Liver (tissue), 9 donors: ENCODE results near the gene NRG3. TPM values are rescaled to one million over a fixed set of nuclear protein-coding genes. Genes with fewer than 3 reads are reported as not detected.

ENCODE experiments used
- DNase-seq: peaks from one replicate; pipeline ENCODE4 v3.0.0-alpha.2; 2017; ENCODE audit warnings: low spot score
- H3K27ac ChIP-seq, 2 donors: one replicate each; pipeline ENCODE4 v1.7.0; 2013; ENCODE audit warnings: inconsistent platforms in 2 of 2, low read length in 2 of 2, control low read depth in 1 of 2, low read depth in 1 of 2, mild to moderate bottlenecking in 1 of 2
- H3K27me3 ChIP-seq, 4 donors: one replicate each; pipeline versions ENCODE4 v1.6.1 to v1.7.0; 2013; ENCODE audit warnings: low read length in 3 of 4, inconsistent platforms in 1 of 4, mild to moderate bottlenecking in 1 of 4, moderate library complexity in 1 of 4; ENCODE audit not compliant: control insufficient read depth in 4 of 4, insufficient read depth in 4 of 4
- H3K36me3 ChIP-seq, 4 donors: one replicate each; pipeline versions ENCODE4 v1.6.1 to v1.7.0; 2013; ENCODE audit warnings: low read length in 3 of 4, mild to moderate bottlenecking in 3 of 4, low read depth in 1 of 4, moderate library complexity in 1 of 4; ENCODE audit not compliant: control insufficient read depth in 4 of 4, insufficient read depth in 3 of 4
- H3K4me1 ChIP-seq, 4 donors: one replicate each; pipeline versions ENCODE4 v1.6.1 to v1.7.0; 2013; ENCODE audit warnings: low read length in 3 of 4, mild to moderate bottlenecking in 3 of 4, moderate library complexity in 1 of 4; ENCODE audit not compliant: control insufficient read depth in 4 of 4, insufficient read depth in 4 of 4
- H3K4me3 ChIP-seq, 3 donors: one replicate each; pipeline versions ENCODE4 v1.6.1 to v1.7.0; 2013; ENCODE audit warnings: low read length in 3 of 3, control low read depth in 1 of 3, low read depth in 1 of 3, mild to moderate bottlenecking in 1 of 3
- H3K9ac ChIP-seq, 2 donors: one replicate each; pipeline ENCODE4 v1.7.0; 2013; ENCODE audit warnings: low read length in 2 of 2, mild to moderate bottlenecking in 2 of 2, moderate library complexity in 2 of 2, control low read depth in 1 of 2, low read depth in 1 of 2
- H3K9me3 ChIP-seq, 4 donors: one replicate each; pipeline versions ENCODE4 v1.6.1 to v1.7.0; 2013; ENCODE audit warnings: low read length in 3 of 4; ENCODE audit not compliant: control insufficient read depth in 4 of 4
- ATF3 ChIP-seq: IDR thresholded peaks from 2 replicates; pipeline ENCODE4 v1.6.1; 2016; ENCODE audit warnings: antibody characterized with exemption
- EGR1 ChIP-seq, 2 donors: IDR thresholded peaks; 2 replicates each; pipeline ENCODE4 v1.6.1; 2016 to 2018; ENCODE audit warnings: antibody characterized with exemption in 2 of 2, low read depth in 2 of 2
- FOXA1 ChIP-seq: IDR thresholded peaks from 2 replicates; pipeline ENCODE4 v1.6.1; 2016; ENCODE audit warnings: antibody characterized with exemption
- FOXA2 ChIP-seq: IDR thresholded peaks from 2 replicates; pipeline ENCODE4 v1.6.1; 2016; ENCODE audit warnings: antibody characterized with exemption
- GABPA ChIP-seq, 2 donors: IDR thresholded peaks in 1 of 2; conservative IDR thresholded peaks in 1 of 2; 2 replicates each; pipeline ENCODE4 v1.6.1; 2016; ENCODE audit warnings: antibody characterized with exemption in 2 of 2, mild to moderate bottlenecking in 1 of 2, moderate library complexity in 1 of 2
- JUND ChIP-seq, 2 donors: IDR thresholded peaks; 2 replicates each; pipeline ENCODE4 v1.6.1; 2016; ENCODE audit warnings: antibody characterized with exemption in 2 of 2
- NR2F2 ChIP-seq: IDR thresholded peaks from 2 replicates; pipeline ENCODE4 v1.6.1; 2016; ENCODE audit warnings: antibody characterized with exemption
- REST ChIP-seq: IDR thresholded peaks from 2 replicates; pipeline ENCODE4 v1.6.1; 2016; ENCODE audit warnings: antibody characterized with exemption, mild to moderate bottlenecking
- RXRA ChIP-seq, 2 donors: IDR thresholded peaks; 2 replicates each; pipeline ENCODE4 v1.6.1; 2017 to 2018; ENCODE audit warnings: antibody characterized with exemption in 2 of 2, mild to moderate bottlenecking in 1 of 2
- SP1 ChIP-seq: IDR thresholded peaks from 2 replicates; pipeline ENCODE4 v1.6.1; 2018; ENCODE audit warnings: antibody characterized with exemption, mild to moderate bottlenecking
- TAF1 ChIP-seq: conservative IDR thresholded peaks from 2 replicates; pipeline ENCODE4 v1.6.1; 2016; ENCODE audit warnings: antibody characterized with exemption, mild to moderate bottlenecking
- WGBS: extraction: QIAGEN DNeasy Blood & Tissue Kit; methylation state at CpG from one replicate; pipeline ENCODE4 v1.1.7; 2013; 5-methylcytosine and 5-hydroxymethylcytosine counted together
- polyA plus RNA-seq, 2 donors: library from polyadenylated mRNA; stranded (reverse) in 1 of 2; unstranded in 1 of 2; fragments of 200-250 nt in 1 of 2; fragments of >200 nt in 1 of 2; fragmentation: Nextera tagmentation in 1 of 2; extraction: Ambion mirVana in 1 of 2; gene quantifications; one replicate each; pipeline versions ENCODE4 v1.2.1 to v1.2.3, GENCODE V29; 2013 to 2015
- total RNA-seq, 2 donors: library from RNA; depleted of rRNA; stranded (reverse); fragments of >200 nt; gene quantifications; one replicate each; pipeline ENCODE4 v1.2.3, GENCODE V29; 2014
- TF ChIP-seq, protein P1 (sequence below): IDR thresholded peaks from 2 replicates; pipeline ENCODE4 v1.6.1; 2016; ENCODE audit warnings: antibody characterized with exemption
- TF ChIP-seq, protein P2 (sequence below): fragments of 150-350 bp; IDR thresholded peaks from 2 replicates; pipeline ENCODE4 v1.5.1; 2017; ENCODE audit warnings: improper control_type of control experiment, low read depth, low read length; ENCODE audit not compliant: missing input control
- donor health status: healthy.
- donor health status: healthy.
- donor health status: healthy.
- donor health status: healthy.
- donor health status: healthy.

The NRG3 gene
- total and polyA plus RNA-seq, 4 donors = 0.24 to 3.7 (median 0.38) TPM

- no peaks in the 10 kb centered on the region for H3K36me3 ChIP-seq
- no peak for DNase-seq
- H3K9ac ChIP-seq = no peak overlapping the region
- TF ChIP-seq RXRA (IDR thresholded peaks at IDR 0.05) (no peak), FOXA1 (no peak), TAF1 (no peak), FOXA2 (no peak)
- TF ChIP-seq, protein P1, sequence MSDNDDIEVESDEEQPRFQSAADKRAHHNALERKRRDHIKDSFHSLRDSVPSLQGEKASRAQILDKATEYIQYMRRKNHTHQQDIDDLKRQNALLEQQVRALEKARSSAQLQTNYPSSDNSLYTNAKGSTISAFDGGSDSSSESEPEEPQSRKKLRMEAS = no peak
- H3K27me3 ChIP-seq = no peaks in the 10 kb centered on the region
- no peak overlapping the region for H3K27ac ChIP-seq
- H3K9me3 ChIP-seq = no peaks in the 10 kb centered on the region
- 73% methylated on average over 6 of the region's 6 CpGs for WGBS
- no peaks in the 10 kb centered on the region for H3K4me1 ChIP-seq
- H3K4me3 ChIP-seq = no peak overlapping the region
Observed at GRCh38 chr10:82866424-82867020, 991.5 kb downstream of the NRG3 start.

DNA sequence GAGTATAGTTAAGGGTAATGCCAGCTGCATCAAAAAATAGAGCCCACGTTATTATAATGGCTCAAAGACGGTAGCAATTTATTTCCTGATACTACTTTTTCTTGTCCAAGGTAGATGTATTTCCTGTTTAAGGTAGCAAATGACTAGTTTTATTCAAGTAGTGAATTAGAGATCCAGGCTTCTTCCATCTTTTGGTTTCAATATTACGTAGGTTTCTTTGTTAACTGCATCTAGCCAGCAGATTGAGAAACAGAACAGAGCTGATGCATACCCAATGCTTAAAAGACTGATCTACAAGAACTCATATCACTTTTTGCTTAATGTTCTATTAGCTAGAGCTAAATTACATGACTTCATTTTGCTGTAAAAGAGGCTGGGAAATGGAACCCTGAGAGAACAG, 992.1 kb downstream of the NRG3 start:
- Histone ChIP-seq H3K27me3 (no peaks in the 10 kb centered on the region), H3K9ac (no peak overlapping the region), H3K4me3 (no peak overlapping the region), H3K4me1 (no peaks in the 10 kb centered on the region), H3K36me3 (no peaks in the 10 kb centered on the region), H3K27ac (no peak overlapping the region), H3K9me3 (no peaks in the 10 kb centered on the region)
- TF ChIP-seq FOXA2 = no peak
- TF ChIP-seq, protein P2, sequence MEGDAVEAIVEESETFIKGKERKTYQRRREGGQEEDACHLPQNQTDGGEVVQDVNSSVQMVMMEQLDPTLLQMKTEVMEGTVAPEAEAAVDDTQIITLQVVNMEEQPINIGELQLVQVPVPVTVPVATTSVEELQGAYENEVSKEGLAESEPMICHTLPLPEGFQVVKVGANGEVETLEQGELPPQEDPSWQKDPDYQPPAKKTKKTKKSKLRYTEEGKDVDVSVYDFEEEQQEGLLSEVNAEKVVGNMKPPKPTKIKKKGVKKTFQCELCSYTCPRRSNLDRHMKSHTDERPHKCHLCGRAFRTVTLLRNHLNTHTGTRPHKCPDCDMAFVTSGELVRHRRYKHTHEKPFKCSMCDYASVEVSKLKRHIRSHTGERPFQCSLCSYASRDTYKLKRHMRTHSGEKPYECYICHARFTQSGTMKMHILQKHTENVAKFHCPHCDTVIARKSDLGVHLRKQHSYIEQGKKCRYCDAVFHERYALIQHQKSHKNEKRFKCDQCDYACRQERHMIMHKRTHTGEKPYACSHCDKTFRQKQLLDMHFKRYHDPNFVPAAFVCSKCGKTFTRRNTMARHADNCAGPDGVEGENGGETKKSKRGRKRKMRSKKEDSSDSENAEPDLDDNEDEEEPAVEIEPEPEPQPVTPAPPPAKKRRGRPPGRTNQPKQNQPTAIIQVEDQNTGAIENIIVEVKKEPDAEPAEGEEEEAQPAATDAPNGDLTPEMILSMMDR = no peak
- TF ChIP-seq JUND (IDR thresholded peaks at IDR 0.05) = no peak
- no peak for TF ChIP-seq REST
- no peak for TF ChIP-seq SP1
- no peak for TF ChIP-seq RXRA (IDR thresholded peaks at IDR 0.05)
- TF ChIP-seq, protein P1 = no peak
- no peak for TF ChIP-seq NR2F2
- TF ChIP-seq GABPA (IDR thresholded peaks at IDR 0.05 in 1 of 2, conservative IDR thresholded peaks at IDR 0.05 in 1 of 2) = no peak
- no peak for TF ChIP-seq EGR1 (IDR thresholded peaks at IDR 0.05; ENCODE audit: low read depth in 2 of 2)
- no peak for TF ChIP-seq ATF3
- WGBS = 86% methylated on average over 3 of the region's 3 CpGs
- DNase-seq = no peak
